SHP77 treated with DMSO at 0.1 percent for 48 hours (cell line): ENCODE results near the gene SAMD13.
"Not testable (repeated sequence)": the region's sequence is repeated elsewhere in the genome, so short reads cannot be mapped to it uniquely, and the experiment has no call there.

Experiments
- DNase-seq: peaks from one replicate; lab custom pipeline; 2025; lab: John Stamatoyannopoulos, UW

SAMD13 gene

GRCh38 chr1:84286071-84286470 is 15.4 kb upstream of the SAMD13 start:
- no peak for DNase-seq

- DNase-seq, result not testable (repeated sequence)
These were observed 14.1 kb upstream of the SAMD13 start for GRCh38 chr1:84287389-84287788.

DNA sequence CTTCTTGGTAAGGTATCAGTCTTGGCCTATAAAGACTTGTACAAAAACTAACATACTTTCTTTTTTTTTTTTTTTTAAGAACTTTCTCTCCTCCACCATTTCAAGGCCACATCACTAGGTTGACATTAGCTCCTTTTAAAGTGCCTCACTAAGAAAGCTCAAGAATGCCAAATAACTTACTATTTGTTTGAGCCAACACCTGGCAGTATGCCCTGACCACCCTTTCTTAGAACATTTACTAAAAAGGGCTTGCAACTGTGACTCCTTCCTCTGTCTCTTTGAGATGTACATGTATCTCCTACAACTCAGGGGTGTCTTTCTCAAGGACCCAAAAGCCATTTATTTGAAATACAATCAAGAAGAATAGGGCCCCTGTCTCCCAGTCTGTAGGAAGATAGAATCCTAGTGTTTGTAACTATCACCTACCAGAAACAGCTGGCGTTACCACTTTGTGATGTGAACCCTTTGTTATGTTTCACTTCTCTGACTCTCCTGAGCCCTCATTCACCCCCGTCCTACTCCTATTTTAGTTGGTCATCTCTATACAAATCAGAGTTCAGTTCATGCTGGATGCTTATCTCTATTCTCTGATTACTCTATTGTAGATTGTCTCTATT is 12.2 kb upstream of the SAMD13 start:
- DNase-seq, result no peak

DNA sequence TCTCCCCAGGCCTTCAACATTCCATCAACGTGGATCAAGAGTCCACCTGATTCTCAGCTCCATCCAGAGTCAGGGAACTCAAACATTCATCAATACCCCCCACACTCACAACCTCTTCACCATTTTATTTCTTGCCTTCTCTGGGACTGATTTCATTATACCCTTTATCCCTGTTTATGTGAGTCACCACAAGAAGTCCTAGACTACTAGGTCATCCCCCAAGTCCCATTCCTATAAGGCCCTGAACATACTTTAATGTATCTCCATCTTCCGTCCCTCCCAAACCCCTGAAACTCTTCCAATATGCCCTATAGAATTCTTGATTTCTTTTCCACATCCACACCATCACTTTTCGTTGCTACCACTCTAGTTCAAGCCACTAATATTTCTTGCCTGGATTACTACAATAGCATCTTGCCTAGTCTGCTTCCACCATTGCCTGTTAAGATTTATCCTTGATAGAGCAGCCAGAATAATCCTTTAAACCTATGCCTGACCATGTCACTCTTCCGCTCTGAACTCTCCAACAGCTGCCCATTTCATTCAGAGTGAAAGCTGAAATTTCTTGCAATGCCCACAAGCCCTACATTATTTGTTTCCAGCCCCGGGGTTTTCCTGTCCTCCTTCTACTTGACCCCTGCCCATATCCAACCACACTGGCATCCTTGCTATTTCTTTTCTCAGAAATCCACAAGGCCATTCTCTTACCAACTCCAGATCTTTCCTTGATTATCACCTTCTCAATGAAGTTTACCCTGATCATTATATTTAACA is 9.4 kb upstream of the SAMD13 start:
- DNase-seq, result no peak

GRCh38 chr1:84293766-84294165 is 7.7 kb upstream of the SAMD13 start:
- DNase-seq, result no peak

GRCh38 chr1:84294751-84295150 is 6.8 kb upstream of the SAMD13 start:
- DNase-seq, result no peak

DNA sequence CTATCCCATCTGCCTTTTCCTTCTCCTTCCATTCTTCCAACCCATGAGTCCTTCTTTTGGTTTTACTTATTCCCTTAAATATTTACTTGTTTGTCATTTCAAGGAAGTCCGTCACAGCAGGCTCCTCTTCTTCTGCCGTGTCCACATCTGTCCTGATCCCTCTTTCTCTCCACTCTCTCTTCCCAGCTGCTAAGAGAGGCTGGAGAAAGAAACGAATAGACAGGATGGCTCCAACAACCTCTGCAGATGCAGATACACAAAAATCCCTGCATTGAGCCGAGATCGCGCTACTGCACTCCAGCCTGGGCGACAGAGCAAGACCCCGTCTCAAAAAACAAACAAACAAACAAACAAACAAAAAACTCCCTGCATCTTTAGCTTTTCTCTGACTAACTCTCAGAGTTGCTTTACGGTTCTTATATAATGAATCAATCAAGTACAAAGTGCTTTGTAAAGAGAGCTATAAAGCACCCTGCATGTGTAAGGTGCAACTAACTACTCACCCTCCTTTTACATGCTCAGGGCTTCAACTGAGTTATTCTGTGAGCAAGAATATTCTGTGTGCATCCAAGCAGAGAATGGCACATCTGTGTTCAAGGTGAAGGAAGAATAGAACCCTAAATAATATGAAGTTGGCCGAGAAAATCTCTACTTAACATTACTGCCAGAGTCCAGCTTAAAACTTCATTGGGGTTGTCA is 3.8 kb upstream of the SAMD13 start:
- no peak for DNase-seq

DNA sequence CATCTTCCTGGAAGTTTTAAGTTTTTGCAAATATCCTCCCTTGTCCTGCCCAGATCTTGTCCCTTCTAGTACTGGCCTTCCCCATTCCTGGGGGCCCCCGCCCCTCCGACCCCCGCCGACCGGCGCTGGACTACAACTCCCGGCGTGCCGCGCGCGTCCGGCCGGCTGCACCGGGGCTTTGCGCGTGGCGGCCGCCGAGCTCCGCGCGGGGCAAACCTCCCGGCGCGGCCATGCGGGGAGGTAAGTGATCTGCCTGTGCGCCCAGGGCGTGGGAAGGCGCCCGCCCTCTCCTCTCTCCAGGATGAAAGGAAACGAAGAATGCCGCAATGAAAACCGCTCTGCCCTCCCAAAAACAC is 3.2 kb upstream of the SAMD13 start:
- DNase-seq, result no peak

DNA sequence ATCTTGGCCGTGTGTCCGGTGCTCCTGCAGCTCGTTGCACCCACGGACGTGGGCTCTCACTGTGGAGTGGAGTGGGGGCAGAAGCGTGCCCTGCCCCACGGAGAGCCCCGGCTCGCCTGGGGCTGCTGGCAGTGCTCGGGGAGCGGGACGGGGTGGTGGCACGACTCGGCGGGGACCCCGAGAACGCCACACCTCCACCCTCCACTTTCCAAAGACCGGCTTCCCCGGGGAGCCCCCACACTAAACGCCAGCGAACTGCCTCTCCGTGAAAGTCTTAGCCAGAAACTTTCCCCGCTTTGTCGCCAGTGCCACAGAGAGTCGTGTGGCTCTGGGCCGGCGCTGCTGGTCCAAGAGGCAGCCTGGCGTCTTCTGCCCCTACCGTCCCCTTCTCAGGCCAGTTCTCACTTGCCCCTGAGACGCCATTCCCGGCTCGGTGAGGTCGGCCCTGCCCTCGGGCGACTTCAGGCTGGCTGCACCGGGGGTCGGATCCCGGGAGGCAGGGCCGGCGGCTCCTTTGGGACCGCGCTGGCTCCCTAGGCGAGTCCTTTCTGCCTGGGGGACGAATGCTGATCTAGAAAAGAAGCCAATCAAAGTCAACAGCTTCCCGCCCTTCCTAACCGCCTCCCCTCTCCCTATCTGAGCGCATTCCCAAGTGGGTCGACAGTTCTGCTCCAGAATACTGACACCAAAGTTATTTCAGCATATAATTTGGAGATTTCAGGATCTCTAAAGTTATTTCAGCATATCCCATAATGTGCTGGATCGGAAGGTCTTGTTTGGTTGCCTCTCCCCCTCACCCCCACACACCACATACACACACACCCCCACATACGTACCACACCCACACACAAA is 2.6 kb upstream of the SAMD13 start:
- peak; percentile 10 for DNase-seq

DNA sequence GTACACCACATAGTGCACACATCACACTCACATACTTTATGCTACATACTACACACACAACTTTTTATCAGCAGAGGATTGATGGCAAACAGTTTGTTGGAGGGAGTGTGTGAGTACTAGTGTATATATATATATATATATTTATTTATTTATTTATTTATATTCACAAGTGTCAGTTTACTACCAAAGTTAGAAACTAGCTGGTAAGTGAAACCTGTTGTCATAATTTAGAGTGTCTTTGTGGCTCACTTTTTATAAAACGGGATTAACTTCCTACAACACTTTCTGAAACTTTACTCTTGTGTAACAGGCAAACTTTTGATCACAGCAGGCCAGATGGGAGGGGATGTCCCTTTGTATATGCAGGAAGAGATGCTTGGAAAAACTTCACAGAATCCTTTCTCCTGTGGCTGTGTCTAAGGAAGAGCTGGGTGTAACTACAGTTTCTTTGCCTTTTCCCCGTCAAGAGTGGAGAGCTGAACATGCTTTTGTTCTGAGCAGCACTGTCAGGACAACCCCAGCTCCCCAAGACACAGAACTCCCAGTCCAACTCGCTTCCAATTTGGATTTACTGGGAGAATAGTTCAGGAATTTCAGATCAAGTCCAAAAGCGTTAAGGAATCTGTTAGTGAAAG is 1.9 kb upstream of the SAMD13 start:
- no peak for DNase-seq

DNA sequence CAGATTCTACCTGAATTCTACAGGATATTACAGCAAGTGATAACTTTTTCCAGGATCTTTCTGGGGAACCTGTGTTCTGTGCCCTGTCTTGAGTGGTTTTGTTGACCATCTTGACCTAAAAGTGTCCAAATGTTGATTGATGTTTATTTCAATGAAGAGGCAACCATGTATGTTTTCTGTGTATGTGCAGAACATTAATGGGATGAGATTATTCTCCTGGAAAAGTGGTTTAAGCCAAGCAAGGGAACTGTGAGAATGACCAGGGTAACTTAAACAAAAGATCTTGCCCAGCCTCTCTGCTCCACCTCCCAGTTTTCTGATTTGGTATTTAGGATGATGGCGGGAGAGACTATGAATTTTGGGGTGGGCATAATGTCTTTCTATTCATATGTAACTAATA is 1.0 kb upstream of the SAMD13 start:
- no peak for DNase-seq

GRCh38 chr1:84301785-84302385 is 377 bp downstream of the SAMD13 start:
- peak; percentile 59 for DNase-seq

- no peak for DNase-seq
These were observed 1.9 kb downstream of the SAMD13 start for GRCh38 chr1:84303314-84303830.

DNA sequence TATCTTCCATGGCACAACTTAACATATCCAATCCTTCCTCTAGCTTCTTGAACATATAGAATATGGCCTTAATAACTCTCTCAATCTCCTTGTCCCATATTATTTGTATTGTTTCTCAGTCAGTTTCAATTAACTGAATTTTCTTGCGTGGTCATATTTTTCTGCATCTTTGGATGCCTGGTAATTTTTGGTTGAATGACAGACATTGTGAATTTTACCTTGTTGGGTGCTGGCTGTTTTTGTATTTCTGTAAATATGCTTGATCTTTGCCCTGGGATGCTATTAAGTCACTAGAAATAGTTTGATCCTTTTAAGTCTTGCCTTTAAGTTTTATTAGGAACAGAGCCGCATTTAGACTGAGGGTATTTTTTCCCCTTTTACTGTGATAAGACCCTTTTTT is 5.9 kb downstream of the SAMD13 start:
- DNase-seq, result no peak

DNA sequence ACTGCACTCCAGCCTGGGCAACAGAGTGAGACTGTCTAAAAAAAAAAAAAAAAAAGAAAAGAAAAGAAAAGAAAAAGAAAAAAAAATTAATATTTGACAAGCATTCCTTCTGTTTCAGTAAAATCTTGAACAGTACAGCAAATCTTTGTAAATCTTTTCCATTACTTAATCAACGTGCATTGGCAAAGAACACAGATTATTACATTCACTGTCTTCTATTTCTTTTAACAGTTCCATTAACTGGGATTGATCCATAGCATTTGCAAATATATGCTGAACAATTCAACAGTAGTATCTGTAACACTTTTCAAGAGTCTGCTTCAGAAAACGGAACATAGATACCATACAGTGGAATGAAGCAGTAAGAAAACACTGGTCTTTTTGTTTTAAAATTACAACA is 9.8 kb downstream of the SAMD13 start:
- DNase-seq, result no peak

DNA sequence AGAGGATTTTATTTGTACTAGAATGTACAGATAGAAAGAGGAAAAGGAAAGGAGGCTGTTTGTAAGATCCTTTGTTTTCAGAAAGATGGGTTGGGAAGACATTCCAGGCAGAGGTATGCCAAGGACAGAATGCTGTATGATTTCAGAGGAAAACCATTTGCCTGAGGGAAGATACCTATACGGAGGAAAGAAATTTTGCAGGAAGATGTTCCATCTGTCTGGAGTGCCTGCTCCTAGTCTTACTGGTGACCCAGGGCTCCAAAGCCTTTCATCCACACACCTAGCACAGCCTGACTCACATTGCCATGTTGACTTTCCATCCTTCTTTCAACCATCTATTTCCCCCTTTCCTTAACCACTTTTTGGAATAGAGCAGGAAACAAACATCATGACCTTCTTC is 18.2 kb downstream of the SAMD13 start:
- no peak for DNase-seq

- no peak for DNase-seq
These were observed 26.3 kb downstream of the SAMD13 start for GRCh38 chr1:84327830-84328229.

DNA sequence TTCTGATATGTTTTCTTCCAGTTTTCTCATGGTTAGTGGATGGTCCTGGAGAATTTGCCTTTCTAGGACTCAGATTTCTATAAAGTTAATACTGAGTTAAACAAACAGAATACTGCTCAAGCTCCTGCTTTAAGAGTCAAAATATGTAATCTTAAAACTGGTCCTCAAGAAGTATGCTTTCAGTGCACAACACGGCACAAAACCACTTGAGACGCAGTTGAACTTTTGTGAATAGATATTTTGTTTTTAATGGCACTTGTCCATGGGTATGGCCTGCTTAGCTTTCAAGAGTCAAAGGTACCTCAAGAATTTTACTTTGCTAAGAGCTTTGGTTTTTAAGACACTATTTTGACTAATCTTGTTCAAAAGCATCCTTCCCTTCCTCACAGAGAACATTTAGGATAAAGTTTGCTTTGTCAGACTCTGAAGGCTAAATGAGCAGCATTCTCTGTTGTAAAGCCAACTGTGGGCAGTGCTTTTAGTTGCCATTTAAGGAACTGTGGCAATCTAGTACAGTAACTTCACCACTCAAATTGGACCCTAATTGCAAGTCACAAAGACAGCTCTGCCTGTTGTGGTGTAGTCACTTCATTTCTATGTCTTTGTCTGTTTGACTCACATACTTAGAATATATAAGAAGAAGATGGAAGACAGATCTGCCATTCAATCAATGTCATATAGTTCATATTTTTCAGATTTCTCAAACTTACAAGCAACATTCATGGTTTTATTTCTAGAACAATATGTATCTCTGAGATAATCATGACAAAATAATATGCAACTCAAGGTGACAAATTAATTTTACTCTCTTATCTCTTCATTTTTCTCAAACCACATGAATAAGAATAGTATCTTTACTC is 28.8 kb downstream of the SAMD13 start:
- DNase-seq, result no peak

DNA sequence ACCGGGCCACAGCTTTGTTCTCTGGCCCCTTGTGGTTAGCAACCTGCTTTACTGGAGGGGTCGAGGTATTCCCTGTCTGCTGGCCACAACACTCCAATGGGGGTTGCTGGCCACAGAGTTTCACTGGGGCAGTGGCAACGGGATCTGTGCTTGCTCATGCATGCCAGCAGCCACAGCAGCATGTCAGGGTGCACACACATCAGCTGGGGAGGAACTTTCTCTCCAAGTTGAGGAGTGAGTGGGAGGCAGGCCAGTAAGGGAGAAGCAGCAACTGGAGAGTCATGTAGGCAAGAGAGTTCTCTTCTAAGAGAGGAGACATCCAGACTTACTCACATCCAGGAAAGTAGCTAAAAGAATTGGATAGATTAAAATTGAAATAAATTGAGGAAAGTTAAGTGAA is 38.0 kb downstream of the SAMD13 start:
- DNase-seq, result no peak

GRCh38 chr1:84344286-84344685 is 42.8 kb downstream of the SAMD13 start:
- DNase-seq, result no peak
